ENCODE results near the gene CHN1.

CHN1 gene

DNA sequence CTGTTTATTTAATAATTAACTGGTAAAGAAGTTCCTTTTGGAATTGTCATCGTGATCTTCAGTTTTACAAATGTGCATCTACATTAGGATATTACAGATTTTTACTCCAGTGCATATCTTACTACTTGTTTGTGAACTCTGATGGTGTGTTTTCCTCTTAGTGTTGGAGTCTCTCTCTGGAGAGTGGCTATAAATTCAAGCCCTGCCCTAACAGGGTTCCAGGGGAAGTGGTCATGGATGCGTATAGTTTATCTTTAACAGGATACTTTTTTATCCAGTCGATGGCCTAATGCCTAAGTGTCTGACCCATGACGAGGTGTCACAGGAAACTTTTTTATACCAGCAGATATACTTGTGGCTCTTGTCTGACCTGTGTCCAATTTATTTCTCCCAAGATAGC lies 75.4 kb downstream of the CHN1 start:
- in situ Hi-C loops (cut with MboI; ENCODE audit: low sequenced_read_pairs) = no loop called here

DNA sequence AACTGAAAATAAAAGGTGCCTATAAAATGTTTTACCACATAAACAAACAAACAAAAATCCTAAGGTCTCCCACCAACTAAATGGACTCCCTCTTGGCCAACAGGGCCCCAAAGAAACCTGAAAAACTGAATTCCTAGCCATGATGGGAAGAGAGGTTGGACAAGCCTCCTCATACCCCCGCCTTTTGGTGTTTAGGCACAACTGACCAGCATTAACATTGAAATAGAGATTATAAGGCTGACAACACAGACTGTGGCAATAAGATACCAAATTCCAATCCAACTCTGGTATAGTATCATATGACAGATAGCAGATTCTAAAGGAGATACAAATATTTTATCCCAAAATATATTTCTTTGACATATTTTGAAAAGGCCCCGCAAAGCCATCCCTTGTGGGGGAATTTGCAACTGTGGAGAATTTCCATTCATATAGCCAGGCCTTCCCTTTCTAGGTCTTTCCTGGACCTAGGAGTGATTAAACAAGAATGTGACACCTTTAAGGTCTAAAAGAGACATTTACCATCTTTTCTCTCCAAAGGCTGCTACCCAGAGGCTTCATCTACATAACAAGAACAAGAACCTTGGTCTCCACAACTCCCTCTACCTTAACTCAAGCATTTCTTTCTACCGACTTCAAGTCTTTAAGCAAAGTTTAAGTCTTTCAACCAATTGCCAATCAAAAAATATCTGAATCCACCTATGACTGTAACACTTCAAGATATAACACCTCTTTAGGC lies 80.0 kb downstream of the CHN1 start:
- in situ Hi-C loops (cut with MboI; ENCODE audit: low sequenced_read_pairs) = no loop called here

DNA sequence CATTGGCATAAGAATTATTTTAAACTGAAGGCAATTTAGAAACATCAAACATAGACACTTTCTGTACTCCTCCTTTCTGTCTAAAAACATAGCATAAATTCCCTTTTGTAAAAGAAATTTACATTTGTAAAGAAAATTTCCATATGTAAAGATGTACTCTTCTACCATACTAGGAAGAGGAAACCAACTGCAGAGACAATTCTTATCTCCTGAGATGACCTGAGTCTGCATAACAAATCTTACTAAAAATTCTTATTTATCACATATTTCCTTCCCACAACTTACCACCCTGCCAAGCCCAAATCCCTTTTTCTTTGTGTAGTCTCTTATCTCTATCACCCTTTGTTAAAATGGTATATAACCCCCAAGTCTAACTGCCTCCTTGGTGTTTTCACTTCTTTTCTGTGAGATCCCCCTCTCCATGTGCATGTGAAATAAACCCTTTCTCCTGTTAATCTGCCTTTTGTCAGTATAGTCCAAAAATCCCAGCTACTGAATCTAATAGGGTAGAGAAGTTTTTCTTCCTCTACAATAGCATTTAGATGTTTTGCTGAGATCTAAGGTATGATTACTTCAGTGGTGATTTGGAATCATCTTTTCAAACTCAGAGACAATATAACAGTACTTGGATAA lies 81.0 kb downstream of the CHN1 start:
- in situ Hi-C loops (cut with MboI; ENCODE audit: low sequenced_read_pairs) = no loop called here

DNA sequence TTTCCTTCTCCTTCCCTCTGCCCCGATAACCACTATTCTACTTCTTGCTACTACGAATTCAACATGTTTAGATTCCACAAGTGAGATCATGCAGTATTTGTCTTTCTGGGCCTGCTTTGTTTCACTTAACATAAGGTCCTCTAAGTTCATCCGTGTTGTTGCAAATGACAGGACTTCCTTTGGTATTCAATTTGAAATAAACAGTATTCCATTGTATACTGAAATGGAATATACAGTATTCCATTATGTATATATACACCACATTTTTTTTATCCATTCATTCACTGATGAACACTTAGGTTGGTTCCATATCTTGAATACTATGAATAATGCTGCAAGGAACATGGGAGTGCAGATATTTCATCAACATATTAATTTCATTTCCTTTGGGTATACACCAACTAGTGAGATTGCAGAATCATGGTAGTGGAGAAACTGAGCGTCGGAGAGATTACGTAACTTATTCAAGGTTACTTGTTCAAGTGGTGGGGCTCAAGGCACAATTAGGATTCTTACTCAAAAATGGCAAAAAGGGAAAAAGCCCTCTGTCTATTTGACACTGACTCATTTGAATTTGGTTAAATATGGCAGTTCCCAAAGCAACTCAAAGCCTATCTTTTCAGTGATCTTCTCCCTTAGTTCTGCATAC lies 85.1 kb downstream of the CHN1 start:
- in situ Hi-C loops (cut with MboI; ENCODE audit: low sequenced_read_pairs) = no loop called here

DNA sequence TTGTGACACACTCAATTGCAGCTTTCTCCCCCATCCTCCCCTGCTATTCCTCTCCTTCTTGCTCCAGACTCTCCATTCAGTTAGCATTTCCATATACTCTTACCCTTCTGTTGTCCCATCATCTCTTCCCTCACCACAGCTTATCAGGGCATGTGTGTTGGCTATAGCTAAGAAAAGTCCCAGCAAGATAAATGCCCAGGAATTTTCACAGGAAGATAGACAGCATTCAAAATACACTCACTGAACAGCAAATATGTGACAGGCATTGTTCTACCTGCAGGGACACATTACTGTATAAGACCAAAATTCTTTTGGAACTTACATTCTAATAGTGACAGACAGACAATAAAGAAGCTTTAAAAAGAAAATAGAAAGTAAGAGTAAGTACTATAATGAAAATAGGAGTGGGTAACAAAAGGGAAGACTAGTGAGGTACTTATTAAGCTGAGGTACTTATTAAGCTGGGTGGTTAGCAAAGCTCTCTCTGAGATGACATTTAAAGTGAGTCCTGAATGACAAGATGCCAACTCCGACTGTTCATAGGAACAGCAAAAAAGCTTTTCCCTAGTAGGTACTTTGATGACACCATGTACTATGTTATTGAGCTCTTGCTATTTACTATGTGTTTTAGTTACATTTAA lies 86.2 kb downstream of the CHN1 start:
- in situ Hi-C loops (cut with MboI; ENCODE audit: low sequenced_read_pairs) = no loop called here

DNA sequence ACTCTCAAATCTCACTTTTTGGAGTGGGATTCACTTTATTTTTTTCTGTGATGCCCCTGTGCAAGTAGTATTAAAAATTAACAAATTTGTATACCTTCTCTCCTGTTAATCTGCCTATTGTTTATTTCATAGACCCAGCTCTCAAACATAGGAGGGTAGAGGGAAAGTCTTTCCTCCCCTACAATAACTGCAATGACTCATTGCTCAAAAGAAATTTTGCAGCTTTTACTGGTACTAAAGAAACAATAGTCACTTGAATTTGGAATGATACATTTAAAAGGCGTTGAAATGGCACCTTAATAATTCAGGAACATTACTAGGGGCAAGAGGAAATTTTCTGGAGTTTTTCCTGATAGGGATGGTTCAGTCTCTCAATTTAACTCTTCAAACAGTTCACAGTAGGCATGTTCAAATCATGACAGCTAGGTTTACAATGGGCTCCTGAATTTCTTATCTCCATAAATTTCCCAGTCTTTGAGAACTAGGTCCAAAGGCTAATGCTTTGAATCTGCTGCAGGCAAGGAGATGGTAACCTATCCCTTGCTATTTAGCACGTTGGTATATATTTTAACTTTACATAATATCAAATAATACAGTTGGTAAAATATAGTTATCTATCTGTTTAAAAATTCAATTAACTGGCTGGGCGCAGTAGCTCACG lies 88.8 kb downstream of the CHN1 start:
- in situ Hi-C loops (cut with MboI; ENCODE audit: low sequenced_read_pairs) = no loop called here

DNA sequence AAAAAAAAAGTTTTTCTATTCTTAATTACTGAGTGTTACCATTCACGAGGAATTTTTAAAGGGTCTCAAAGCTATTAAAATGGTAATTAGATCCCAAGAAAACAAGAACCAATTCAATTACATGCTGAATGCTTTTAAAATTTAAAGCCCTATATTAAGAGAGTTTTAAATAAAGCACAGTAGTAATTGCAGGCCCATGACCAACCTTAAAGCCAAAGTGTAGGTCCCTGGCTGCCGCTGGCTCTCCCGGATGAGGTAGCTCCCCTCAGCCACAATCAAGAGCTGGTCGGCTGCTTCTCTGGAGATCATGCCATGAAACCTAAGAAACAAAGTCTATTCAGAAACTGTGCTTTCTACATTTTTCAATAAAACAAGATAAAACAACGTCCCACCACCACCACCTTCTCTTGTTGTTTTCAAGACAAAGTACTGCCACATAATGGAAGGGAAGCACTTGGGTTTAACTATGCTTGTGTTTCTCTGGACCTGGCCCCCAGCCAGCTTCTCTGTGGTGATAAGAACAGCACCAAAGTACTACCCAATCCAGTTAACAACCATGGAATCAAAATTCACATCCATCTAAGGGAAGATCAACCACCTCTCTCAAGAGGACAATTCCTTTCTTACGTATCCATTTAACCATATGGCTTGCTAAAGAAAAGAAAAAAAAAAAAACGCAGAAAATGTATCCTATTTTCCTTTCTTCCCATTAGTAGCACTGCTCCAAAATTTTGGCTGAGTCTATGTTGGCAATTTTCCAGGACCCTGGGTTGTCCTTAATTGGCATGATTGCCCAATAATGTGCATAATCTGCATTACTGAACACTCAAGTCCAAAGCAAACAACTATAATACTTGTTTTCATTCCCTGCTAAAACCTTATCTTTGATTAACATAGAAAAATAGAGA lies 90.1 kb downstream of the CHN1 start:
- in situ Hi-C loops (cut with MboI; ENCODE audit: low sequenced_read_pairs) = no loop called here

DNA sequence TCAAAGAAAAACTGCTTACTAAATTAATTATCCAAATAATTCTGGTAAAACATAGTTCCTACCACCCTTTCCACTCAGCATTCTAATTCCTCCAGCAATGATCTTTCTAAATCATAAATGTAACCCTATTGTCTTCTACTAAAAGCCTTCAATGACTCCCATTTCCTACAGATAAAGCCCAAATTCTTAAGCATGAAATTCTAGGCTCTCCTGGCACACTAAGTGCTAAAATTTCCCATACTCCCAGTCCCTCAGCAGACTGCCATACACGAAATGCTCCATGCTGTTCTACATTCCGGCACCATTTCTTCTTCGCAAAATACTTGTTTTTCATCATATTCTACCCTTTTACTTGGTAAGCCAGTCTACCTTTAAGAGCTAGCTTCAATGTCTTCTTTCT lies 96.9 kb downstream of the CHN1 start:
- in situ Hi-C loops (cut with MboI; ENCODE audit: low sequenced_read_pairs) = no loop called here

DNA sequence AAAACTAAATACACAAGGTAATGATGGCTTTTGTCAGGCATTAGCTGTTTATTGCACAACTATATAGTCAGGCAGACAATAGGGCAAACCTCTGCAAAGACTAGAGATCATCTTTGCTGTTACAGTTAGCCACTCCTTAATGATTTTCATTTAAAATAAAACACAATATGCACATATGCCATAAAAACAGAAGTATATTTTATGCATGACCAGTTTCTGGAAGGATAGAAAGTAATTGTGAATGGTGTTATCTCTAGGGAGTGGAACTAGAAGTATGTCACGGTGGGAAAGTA lies 102.0 kb downstream of the CHN1 start:
- in situ Hi-C loops (cut with MboI; ENCODE audit: low sequenced_read_pairs) = no loop called here

DNA sequence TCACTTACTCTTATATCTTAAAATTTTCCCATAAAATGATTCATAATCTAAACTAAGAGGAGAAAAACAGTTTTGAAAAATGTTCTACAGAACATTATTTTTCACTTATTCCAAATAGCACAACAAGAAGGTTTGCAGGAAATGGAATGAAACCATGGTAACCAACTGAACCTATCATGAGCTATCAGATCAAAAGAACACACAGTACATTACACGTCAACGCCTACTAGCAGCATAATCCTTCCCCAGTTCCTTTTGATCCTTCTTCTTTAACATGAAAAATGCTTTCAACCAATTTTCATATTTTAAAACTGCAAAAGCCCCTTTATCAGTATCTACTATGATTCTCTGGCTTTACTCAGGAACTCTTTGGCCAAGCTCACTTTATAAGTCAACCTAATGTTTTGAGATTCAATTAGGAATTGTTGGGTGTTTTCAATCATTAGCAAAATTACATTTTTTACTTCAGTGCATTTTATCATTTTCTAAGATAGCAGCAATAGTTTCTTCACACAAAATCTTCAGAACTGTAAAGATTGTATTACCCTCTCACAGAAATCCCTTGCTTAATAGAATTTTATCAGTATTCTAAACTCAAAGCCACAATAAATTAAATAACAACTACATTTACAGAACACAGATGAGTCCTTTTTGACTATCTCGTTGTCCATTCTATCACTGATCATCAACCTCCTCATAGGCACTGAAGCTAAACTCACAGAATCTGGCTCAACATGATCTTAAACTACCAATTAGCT lies 102.5 kb downstream of the CHN1 start:
- in situ Hi-C loops (cut with MboI; ENCODE audit: low sequenced_read_pairs) = no loop called here

DNA sequence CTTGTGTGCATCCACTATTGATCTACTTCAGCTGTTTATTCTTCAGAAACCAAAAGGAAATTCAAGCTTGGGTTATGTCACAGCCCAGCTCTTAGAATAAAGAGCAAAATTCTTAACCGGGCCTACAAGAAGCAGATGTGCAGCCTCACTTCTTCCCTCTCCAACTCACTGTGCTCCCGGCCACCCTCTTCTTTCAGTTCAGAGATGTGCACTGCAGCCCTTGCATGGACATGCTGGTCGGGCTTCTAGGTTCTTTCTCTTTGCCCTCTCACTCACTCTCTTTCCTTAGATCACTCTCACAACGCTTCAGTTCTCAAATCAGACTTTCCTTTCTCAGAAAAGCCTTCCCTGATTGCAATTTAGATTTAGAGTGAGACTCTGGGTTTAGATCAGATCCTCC lies 104.1 kb downstream of the CHN1 start:
- in situ Hi-C loops (cut with MboI; ENCODE audit: low sequenced_read_pairs) = no loop called here

DNA sequence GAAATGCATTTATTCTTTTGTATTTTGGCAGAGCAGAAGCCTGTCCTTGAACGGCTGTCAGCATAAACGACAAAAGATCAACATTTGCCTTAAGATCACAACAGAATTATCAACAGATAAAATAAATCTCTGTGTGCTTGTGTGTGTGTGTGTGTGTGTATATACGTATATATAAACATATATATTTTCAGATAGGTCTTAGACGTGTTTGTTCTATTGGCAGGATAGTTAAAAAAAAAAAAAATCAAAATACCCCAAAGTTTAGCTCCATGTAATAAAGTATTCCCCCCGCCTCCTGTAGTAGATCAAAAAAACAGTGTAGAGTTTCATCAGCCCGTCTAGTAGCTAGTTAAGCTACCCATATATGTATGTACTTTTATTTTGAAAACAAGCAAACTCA lies 107.9 kb downstream of the CHN1 start:
- in situ Hi-C loops (cut with MboI; ENCODE audit: low sequenced_read_pairs) = no loop called here

DNA sequence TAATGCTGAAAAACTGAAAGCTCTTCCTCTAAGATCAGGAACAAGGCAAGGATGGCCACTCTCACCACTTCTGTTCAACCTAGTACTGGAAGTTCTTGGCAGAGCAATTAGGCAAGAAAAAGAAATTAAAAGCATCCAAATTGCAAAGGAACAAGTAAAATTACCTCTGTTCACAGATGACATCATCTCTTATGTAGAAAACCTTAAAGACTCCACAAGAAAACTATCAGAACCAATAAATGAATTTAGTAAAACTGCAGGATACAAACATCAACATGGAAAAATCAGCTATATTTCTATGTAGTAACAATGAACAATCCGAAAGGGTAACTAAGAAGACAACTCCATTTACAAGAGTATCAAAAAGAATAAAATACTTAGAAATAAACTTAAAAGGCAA lies 112.2 kb downstream of the CHN1 start:
- in situ Hi-C loops (cut with MboI; ENCODE audit: low sequenced_read_pairs) = no loop called here

DNA sequence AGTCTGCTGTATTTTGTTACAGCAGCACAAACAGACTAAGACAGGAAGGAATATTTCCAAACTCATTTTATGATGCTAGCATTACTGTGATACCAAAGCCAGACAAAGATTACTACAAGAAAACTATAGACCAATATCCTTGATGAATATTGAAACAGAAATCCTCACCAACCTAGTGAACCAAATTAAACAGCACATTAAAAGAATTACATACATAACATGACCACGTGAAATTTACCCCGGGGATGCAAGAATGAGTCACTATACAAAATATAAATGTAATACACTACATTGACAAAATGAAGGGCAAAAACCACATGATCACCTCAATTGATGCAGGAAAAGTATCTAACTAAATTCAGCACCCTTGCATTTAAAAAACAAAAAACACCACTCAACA lies 112.6 kb downstream of the CHN1 start:
- in situ Hi-C loops (cut with MboI; ENCODE audit: low sequenced_read_pairs) = no loop called here

DNA sequence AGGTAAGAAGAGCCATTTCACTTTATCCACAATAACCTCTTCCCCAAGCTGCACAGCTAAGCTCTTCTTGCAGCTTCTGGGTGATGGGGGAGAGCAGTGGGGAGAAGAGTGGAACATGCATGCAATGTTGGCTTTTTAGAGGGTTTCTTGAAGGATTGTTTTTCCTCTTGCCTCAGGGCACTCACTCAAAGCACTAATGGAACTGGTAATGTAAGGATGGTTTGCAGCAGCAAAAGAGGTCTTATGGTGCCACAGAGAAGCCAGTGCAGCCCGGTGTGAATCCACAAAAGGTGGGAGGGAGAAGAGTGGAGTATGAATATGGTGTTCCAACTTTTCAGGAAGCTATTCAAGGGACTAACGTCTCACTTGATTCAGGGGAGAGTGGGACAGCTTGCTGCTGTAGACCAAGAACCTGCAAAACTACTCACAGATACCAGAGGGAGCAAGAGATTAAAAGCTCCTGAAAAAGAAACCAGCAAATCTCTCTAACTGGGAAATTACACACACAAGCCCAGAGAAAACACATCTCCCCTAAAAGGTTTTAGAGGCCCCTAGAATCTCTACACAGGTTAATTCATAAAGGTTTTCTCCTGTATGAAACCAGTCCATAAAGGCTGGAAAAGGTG lies 116.4 kb downstream of the CHN1 start:
- in situ Hi-C loops (cut with MboI; ENCODE audit: low sequenced_read_pairs) = no loop called here

DNA sequence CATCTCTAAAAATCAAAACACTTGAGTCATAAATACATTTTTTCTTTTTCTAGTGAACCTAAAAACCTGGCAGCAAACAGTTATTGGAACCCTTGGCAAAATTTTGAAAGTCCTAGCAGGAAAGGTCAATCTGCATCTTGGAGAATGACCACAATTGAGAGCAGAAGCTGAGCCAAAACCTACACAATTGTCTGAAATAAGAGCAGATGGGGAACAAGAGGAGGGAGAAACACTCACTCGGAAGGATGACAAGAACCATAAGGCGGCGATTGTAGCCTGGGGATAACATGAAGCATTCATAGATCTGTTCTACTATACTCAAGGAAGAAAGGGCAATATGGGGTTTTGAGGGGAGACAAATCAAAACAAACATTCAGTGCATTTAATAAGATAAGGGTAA lies 117.0 kb downstream of the CHN1 start:
- in situ Hi-C loops (cut with MboI; ENCODE audit: low sequenced_read_pairs) = no loop called here

DNA sequence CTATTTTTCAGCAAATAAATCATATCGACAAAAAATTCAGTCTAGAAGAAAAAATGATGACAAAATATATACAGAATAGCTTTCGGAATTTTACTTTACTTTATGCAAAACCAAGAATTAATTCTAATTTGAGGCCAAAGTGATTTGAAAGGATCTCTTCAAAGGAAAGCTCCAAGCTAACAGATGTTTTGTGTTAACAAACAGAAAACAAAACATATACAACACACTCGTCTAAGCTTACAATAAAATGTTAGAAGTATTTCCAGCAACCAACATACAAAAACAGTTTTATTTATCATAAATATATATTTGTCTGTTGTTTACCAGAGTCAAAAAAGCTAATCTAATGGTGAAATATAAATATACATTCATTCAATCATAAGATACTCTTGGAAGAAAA lies 122.8 kb downstream of the CHN1 start:
- in situ Hi-C loops (cut with MboI; ENCODE audit: low sequenced_read_pairs) = no loop called here

DNA sequence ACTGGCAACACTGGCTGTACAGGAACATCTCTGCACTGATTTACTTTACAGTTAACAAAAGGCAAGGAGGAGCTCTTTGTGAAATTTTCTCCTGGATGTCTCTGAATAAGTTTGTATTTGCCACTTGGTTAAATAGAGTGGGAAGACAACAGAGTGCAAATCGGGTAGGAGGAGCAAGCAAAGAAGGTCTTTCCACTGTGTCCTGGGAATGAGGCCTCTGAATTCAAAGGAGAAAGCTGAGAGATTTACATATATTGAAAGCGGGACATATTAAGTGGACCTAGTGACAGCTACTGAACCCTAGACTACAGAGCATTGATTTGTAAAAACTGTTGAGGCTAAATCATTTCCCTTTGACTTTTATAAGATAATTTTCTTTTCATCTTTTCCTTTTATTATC lies 123.5 kb downstream of the CHN1 start:
- in situ Hi-C loops (cut with MboI; ENCODE audit: low sequenced_read_pairs) = no loop called here

DNA sequence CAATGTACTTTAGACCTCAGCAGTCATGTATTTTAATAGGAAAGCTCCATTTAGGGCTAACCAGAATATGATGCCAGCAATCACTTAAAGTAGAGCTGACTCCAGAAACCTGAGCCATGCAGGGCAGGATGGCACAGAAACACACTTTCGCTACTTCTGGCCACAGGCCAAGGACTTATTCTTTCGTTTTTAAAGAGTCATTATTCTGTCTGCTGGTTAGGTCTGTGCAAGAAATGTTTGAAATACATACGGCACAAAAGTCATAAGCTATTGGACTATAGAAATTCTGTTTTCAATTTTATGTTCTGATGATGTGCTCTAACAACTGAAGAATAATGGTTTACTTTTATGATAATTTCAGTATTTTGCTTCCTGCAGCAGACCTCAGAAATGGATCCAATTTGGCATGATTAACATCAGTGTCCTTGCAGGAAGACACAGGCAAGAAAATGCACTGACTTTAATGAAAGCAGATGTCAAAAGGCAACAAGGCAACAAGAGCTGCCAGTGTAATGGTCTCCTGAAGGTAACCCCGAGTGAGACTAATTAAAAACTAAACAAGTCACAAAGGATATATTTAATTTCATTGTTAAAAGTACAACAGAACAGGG lies 126.5 kb downstream of the CHN1 start:
- in situ Hi-C loops (cut with MboI; ENCODE audit: low sequenced_read_pairs) = no loop called here

Measured in hTERT RPE-1 (cell line).